Subcutaneous abdominal adipose tissue (tissue), 5 donors: ENCODE results near the gene ZYG11A.

ENCODE experiments used
- H3K27ac ChIP-seq: one replicate; pipeline ENCODE4 v1.7.0; 2013; ENCODE audit warnings: low read depth, mild to moderate bottlenecking, inconsistent platforms, low read length, moderate library complexity
- H3K27me3 ChIP-seq, 5 donors: one replicate each; pipeline ENCODE4 v1.7.0; 2013; ENCODE audit warnings: low read length in 5 of 5, inconsistent platforms in 1 of 5; ENCODE audit not compliant: control insufficient read depth in 5 of 5, insufficient read depth in 4 of 5
- H3K36me3 ChIP-seq, 5 donors: one replicate each; pipeline ENCODE4 v1.7.0; 2013; ENCODE audit warnings: low read length in 5 of 5; ENCODE audit not compliant: control insufficient read depth in 5 of 5, insufficient read depth in 5 of 5
- H3K4me1 ChIP-seq, 5 donors: one replicate each; pipeline ENCODE4 v1.7.0; 2013; ENCODE audit warnings: low read length in 5 of 5, mild to moderate bottlenecking in 3 of 5, moderate library complexity in 1 of 5; ENCODE audit not compliant: control insufficient read depth in 5 of 5, insufficient read depth in 5 of 5
- H3K4me3 ChIP-seq, 5 donors: one replicate each; pipeline ENCODE4 v1.7.0; 2013; ENCODE audit warnings: low read length in 5 of 5, low read depth in 1 of 5
- H3K9ac ChIP-seq, 5 donors: one replicate each; pipeline ENCODE4 v1.7.0; 2013; ENCODE audit warnings: low read length in 5 of 5, mild to moderate bottlenecking in 4 of 5, moderate library complexity in 3 of 5
- H3K9me3 ChIP-seq, 5 donors: one replicate each; pipeline ENCODE4 v1.7.0; 2013; ENCODE audit warnings: low read length in 5 of 5; ENCODE audit not compliant: control insufficient read depth in 5 of 5
- donor health status: healthy.
- donor health status: healthy.
- donor health status: healthy.
- donor health status: healthy.
- donor health status: healthy.

Gene ZYG11A

GRCh38 chr1:52904208-52904926 is 61.8 kb downstream of the ZYG11A start:
- peaks cover 3 to 12% (median 11%) of the 10 kb centered on the region in 5 donors for H3K36me3 ChIP-seq
- H3K9me3 ChIP-seq: no peaks in the 10 kb centered on the region
- H3K27me3 ChIP-seq: no peaks in the 10 kb centered on the region
- H3K4me1 ChIP-seq: peaks cover 2 to 13% (median 7%) of the 10 kb centered on the region in 5 donors
- peak overlapping the region in 1 of 5 donors; percentile 28 for H3K9ac ChIP-seq
- no peak overlapping the region for H3K4me3 ChIP-seq
- H3K27ac ChIP-seq: no peak overlapping the region

GRCh38 chr1:52904927-52905698 is 62.6 kb downstream of the ZYG11A start:
- H3K9me3 ChIP-seq: no peaks in the 10 kb centered on the region
- H3K27me3 ChIP-seq: no peaks in the 10 kb centered on the region
- peaks cover 0 to 9% (median 7%) of the 10 kb centered on the region in 5 donors for H3K4me1 ChIP-seq
- H3K4me3 ChIP-seq: no peak overlapping the region
- H3K9ac ChIP-seq: peak overlapping the region in 2 of 5 donors; percentile 28 to 35
- no peak overlapping the region for H3K27ac ChIP-seq
- peaks cover 3 to 15% (median 11%) of the 10 kb centered on the region in 5 donors for H3K36me3 ChIP-seq

- no peaks in the 10 kb centered on the region for H3K27me3 ChIP-seq
- peaks cover 0 to 9% (median 7%) of the 10 kb centered on the region in 5 donors for H3K4me1 ChIP-seq
- H3K27ac ChIP-seq: no peak overlapping the region
- no peak overlapping the region for H3K4me3 ChIP-seq
- H3K9ac ChIP-seq: no peak overlapping the region
- H3K36me3 ChIP-seq: peaks cover 3 to 15% (median 11%) of the 10 kb centered on the region in 5 donors
- H3K9me3 ChIP-seq: no peaks in the 10 kb centered on the region
These were observed 63.6 kb downstream of the ZYG11A start for GRCh38 chr1:52906135-52906603.

- Histone ChIP-seq H3K27ac (no peak overlapping the region), H3K27me3 (no peaks in the 10 kb centered on the region), H3K36me3 (peaks cover 3 to 21% (median 11%) of the 10 kb centered on the region in 5 donors), H3K4me3 (no peak overlapping the region), H3K9ac (no peak overlapping the region), H3K9me3 (no peaks in the 10 kb centered on the region), H3K4me1 (peaks cover 0 to 9% (median 7%) of the 10 kb centered on the region in 5 donors)
These were observed 64.7 kb downstream of the ZYG11A start for GRCh38 chr1:52907068-52907811.

- Histone ChIP-seq H3K9me3 (no peaks in the 10 kb centered on the region), H3K4me3 (no peak overlapping the region), H3K27me3 (no peaks in the 10 kb centered on the region), H3K36me3 (peaks cover 3 to 21% (median 11%) of the 10 kb centered on the region in 5 donors), H3K9ac (no peak overlapping the region), H3K27ac (no peak overlapping the region), H3K4me1 (peaks cover 0 to 9% (median 7%) of the 10 kb centered on the region in 5 donors)
These were observed 65.2 kb downstream of the ZYG11A start for GRCh38 chr1:52907812-52908153.

GRCh38 chr1:52911541-52911940 is 69.0 kb downstream of the ZYG11A start:
- Histone ChIP-seq H3K9ac (no peak overlapping the region), H3K4me3 (no peak overlapping the region), H3K27me3 (no peaks in the 10 kb centered on the region), H3K4me1 (peaks cover 9 to 38% (median 26%) of the 10 kb centered on the region in 5 donors), H3K36me3 (peaks cover 0 to 15% (median 7%) of the 10 kb centered on the region in 5 donors), H3K9me3 (no peaks in the 10 kb centered on the region), H3K27ac (no peak overlapping the region)

GRCh38 chr1:52913014-52913413 is 70.5 kb downstream of the ZYG11A start:
- no peaks in the 10 kb centered on the region for H3K27me3 ChIP-seq
- H3K9me3 ChIP-seq: no peaks in the 10 kb centered on the region
- H3K36me3 ChIP-seq: peaks cover 0 to 12% (median 7%) of the 10 kb centered on the region in 5 donors
- peaks cover 9 to 48% (median 32%) of the 10 kb centered on the region in 5 donors for H3K4me1 ChIP-seq
- H3K27ac ChIP-seq: no peak overlapping the region
- no peak overlapping the region for H3K4me3 ChIP-seq
- no peak overlapping the region for H3K9ac ChIP-seq

GRCh38 chr1:52913537-52913936 is 71.0 kb downstream of the ZYG11A start:
- Histone ChIP-seq H3K36me3 (peaks cover 0 to 10% (median 7%) of the 10 kb centered on the region in 5 donors), H3K9me3 (no peaks in the 10 kb centered on the region), H3K4me1 (peaks cover 9 to 48% (median 32%) of the 10 kb centered on the region in 5 donors), H3K27me3 (no peaks in the 10 kb centered on the region), H3K4me3 (no peak overlapping the region), H3K9ac (no peak overlapping the region), H3K27ac (no peak overlapping the region)

GRCh38 chr1:52914463-52914862 is 71.9 kb downstream of the ZYG11A start:
- Histone ChIP-seq H3K36me3 (peaks cover 0 to 9% (median 5%) of the 10 kb centered on the region in 5 donors), H3K27ac (no peak overlapping the region), H3K9me3 (no peaks in the 10 kb centered on the region), H3K27me3 (no peaks in the 10 kb centered on the region), H3K4me1 (peaks cover 9 to 50% (median 32%) of the 10 kb centered on the region in 5 donors), H3K4me3 (no peak overlapping the region), H3K9ac (no peak overlapping the region)
